SU-DHL-6 (cell line): Measurements from ENCODE around the gene YPEL1.

Source experiments
- CTCF ChIP-seq: fragments of 200-600 bp; sonication (generic); IDR thresholded peaks from one replicate; pipeline ENCODE4 v1.5.1; 2017; ENCODE audit warnings: antibody characterized with exemption, mild to moderate bottlenecking, low read length, moderate library complexity; ENCODE audit not compliant: insufficient read depth, poor library complexity, severe bottlenecking
- EZH2phosphoT487 ChIP-seq: fragments of 200-600 bp; sonication (generic), shearing (Covaris generic); conservative IDR thresholded peaks from 2 replicates; pipeline ENCODE4 v1.6.1; 2018; ENCODE audit warnings: mild to moderate bottlenecking, antibody characterized with exemption, low read length, moderate library complexity, mixed read lengths

- TF ChIP-seq CTCF (no peak), EZH2phosphoT487 (no peak)
Measured at GRCh38 chr22:21697021-21697771, 38.4 kb downstream of the YPEL1 start.
